ENCODE data around the gene NME1.

DNA sequence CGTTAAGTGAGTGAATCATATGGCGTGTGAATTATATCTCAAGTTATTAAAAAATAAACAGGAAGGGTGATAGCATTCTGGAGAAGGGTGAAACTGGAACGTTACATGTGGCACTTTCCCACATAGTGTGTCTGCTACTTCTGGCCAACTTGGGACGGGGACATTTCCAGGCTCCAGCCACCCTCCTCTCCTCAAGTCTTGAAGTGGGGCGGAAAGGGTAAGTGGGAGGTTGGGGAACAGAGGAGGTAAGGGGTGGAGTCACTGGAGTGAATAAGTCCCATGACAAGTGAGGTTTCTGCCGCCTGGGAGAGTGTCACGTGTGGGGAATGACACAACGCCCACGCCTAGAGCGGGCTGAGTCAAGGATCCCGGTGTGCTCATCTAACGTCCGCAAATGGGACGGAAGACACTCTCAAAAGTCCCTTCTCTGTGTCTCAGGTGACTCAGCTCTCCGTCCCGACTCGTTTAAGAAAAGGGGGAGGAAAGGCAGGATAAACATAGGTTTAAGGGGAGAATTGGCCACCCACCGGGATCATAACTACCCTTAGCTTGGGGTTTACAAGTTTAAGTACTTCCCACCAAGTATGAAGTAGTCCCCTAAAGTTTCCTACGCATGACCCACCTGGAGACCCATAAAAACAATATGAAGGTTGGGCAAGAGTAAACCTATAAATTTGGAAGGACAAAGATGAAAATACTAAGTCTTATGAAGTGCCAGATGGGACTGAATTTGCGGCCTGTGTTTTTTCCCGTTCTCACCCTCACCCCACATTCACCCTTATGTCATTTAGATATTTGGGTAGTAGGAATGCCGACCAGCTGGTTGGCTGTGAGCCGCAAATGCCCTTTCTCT lies 31.5 kb upstream of the NME1 start:
- TF ChIP-seq, protein P1, sequence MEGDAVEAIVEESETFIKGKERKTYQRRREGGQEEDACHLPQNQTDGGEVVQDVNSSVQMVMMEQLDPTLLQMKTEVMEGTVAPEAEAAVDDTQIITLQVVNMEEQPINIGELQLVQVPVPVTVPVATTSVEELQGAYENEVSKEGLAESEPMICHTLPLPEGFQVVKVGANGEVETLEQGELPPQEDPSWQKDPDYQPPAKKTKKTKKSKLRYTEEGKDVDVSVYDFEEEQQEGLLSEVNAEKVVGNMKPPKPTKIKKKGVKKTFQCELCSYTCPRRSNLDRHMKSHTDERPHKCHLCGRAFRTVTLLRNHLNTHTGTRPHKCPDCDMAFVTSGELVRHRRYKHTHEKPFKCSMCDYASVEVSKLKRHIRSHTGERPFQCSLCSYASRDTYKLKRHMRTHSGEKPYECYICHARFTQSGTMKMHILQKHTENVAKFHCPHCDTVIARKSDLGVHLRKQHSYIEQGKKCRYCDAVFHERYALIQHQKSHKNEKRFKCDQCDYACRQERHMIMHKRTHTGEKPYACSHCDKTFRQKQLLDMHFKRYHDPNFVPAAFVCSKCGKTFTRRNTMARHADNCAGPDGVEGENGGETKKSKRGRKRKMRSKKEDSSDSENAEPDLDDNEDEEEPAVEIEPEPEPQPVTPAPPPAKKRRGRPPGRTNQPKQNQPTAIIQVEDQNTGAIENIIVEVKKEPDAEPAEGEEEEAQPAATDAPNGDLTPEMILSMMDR (IDR thresholded peaks at IDR 0.05): no peak
- peak; percentile 87 to 95 for TF ChIP-seq POLR2A (IDR thresholded peaks at IDR 0.05)
- TF ChIP-seq EP300 (IDR thresholded peaks at IDR 0.05): no peak
- peak; percentile 89 to 97 (median 93) for TF ChIP-seq POLR2AphosphoS5 (IDR thresholded peaks at IDR 0.05)

Data from suprapubic skin (tissue), 4 donors.